Iris pigment epithelial cell (primary cell): Measurements from ENCODE around the gene NDUFS6.

Experiments used
- DNase-seq: peaks from one replicate; pipeline ENCODE4 v3.0.0-alpha.2; 2011; ENCODE audit warnings: low read depth

Gene NDUFS6

GRCh38 chr5:1765880-1766235 is 35.3 kb upstream of the NDUFS6 start:
- no peak for DNase-seq

- DNase-seq: no peak
These were observed 33.5 kb upstream of the NDUFS6 start for GRCh38 chr5:1767524-1768282.

- no peak for DNase-seq
These were observed 32.8 kb upstream of the NDUFS6 start for GRCh38 chr5:1768283-1769000.

GRCh38 chr5:1769017-1769640 is 32.1 kb upstream of the NDUFS6 start:
- no peak for DNase-seq

GRCh38 chr5:1769752-1770442 is 31.3 kb upstream of the NDUFS6 start:
- no peak for DNase-seq

- DNase-seq: no peak
These were observed 30.8 kb upstream of the NDUFS6 start for GRCh38 chr5:1770443-1770802.

GRCh38 chr5:1771149-1772065 is 29.8 kb upstream of the NDUFS6 start:
- DNase-seq: no peak

- DNase-seq: peak; percentile 64
These were observed 28.6 kb upstream of the NDUFS6 start for GRCh38 chr5:1772634-1773033.

- no peak for DNase-seq
These were observed 24.4 kb upstream of the NDUFS6 start for GRCh38 chr5:1776831-1777230.

GRCh38 chr5:1777281-1778137 is 23.7 kb upstream of the NDUFS6 start:
- DNase-seq: no peak

GRCh38 chr5:1778138-1779020 is 22.8 kb upstream of the NDUFS6 start:
- DNase-seq: no peak

GRCh38 chr5:1779021-1779680 is 22.1 kb upstream of the NDUFS6 start:
- no peak for DNase-seq

- no peak for DNase-seq
These were observed 21.2 kb upstream of the NDUFS6 start for GRCh38 chr5:1779782-1780613.

GRCh38 chr5:1780614-1780930 is 20.6 kb upstream of the NDUFS6 start:
- no peak for DNase-seq

GRCh38 chr5:1781107-1781506 is 20.1 kb upstream of the NDUFS6 start:
- DNase-seq: no peak

GRCh38 chr5:1781726-1782384 is 19.4 kb upstream of the NDUFS6 start:
- DNase-seq: no peak

GRCh38 chr5:1782385-1783215 is 18.6 kb upstream of the NDUFS6 start:
- no peak for DNase-seq
